Measurements from ENCODE around the gene CAMK2D. TPM values are rescaled to one million over a fixed set of nuclear protein-coding genes. Genes with fewer than 3 reads are reported as not detected.

Gene CAMK2D
- total and polyA plus RNA-seq, 2 experiments from 2014 or later, result 4.9 to 14.6 TPM

GRCh38 chr4:113733685-113734084 lies 27.9 kb downstream of the CAMK2D start (continued):
- TF ChIP-seq ZNF462 (CRISPR knock-in tag; IDR thresholded peaks at IDR 0.05), result no peak
- TF ChIP-seq ZNF331 (CRISPR knock-in tag; IDR thresholded peaks at IDR 0.05; ENCODE audit: low read depth), result no peak
- TF ChIP-seq EZH2 (IDR thresholded peaks at IDR 0.05; ENCODE audit: low read depth, unreplicated experiment), result no peak

- H3K4me1 Mint-ChIP-seq, result peaks cover 7% of the 10 kb centered on the region
- TF ChIP-seq, protein P1, sequence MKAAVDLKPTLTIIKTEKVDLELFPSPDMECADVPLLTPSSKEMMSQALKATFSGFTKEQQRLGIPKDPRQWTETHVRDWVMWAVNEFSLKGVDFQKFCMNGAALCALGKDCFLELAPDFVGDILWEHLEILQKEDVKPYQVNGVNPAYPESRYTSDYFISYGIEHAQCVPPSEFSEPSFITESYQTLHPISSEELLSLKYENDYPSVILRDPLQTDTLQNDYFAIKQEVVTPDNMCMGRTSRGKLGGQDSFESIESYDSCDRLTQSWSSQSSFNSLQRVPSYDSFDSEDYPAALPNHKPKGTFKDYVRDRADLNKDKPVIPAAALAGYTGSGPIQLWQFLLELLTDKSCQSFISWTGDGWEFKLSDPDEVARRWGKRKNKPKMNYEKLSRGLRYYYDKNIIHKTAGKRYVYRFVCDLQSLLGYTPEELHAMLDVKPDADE (IDR thresholded peaks at IDR 0.05), result no peak
- TF ChIP-seq EZH2 (IDR thresholded peaks at IDR 0.05; ENCODE audit: low read depth, unreplicated experiment) (no peak), ZNF462 (CRISPR knock-in tag; IDR thresholded peaks at IDR 0.05) (no peak), EZH2phosphoT487 (IDR thresholded peaks at IDR 0.05; ENCODE audit: unreplicated experiment) (no peak), STAT1 (IDR thresholded peaks at IDR 0.05; ENCODE audit: unreplicated experiment) (no peak)
Observed at GRCh38 chr4:113732967-113733527, 28.5 kb downstream of the CAMK2D start.

More at GRCh38 chr4:113732967-113733527, 28.5 kb downstream of the CAMK2D start:
- H3K27ac ChIP-seq (ENCODE audit: low read depth), result no peak overlapping the region
- peaks cover 3% of the 10 kb centered on the region for H3K4me1 ChIP-seq (ENCODE audit: insufficient read depth)
- DNase-seq (ENCODE audit: low spot score) (no peak), ATAC-seq (no peak)
- H3K4me3 ChIP-seq, result no peak overlapping the region
- H3K4me3 Mint-ChIP-seq, result no peak overlapping the region
- no peaks in the 10 kb centered on the region for H3K9me3 Mint-ChIP-seq
- H3K36me3 Mint-ChIP-seq (ENCODE audit: low read depth), result no peaks in the 10 kb centered on the region; the same call in 2 of the 3 replicates
- no peaks in the 10 kb centered on the region for H3K9me2 ChIP-seq (ENCODE audit: insufficient read depth)
- no peaks in the 10 kb centered on the region for H3K36me3 ChIP-seq (ENCODE audit: insufficient read depth)
- H3K79me2 ChIP-seq (replicated peaks; ENCODE audit: insufficient read depth), result no peaks in the 10 kb centered on the region
- no peak overlapping the region for H3K27ac Mint-ChIP-seq
- no peaks in the 10 kb centered on the region for H3F3A ChIP-seq (replicated peaks; ENCODE audit: low read depth)
- no peak overlapping the region for H3K4me2 ChIP-seq
- H4K20me1 ChIP-seq (replicated peaks; ENCODE audit: insufficient read depth), result no peaks in the 10 kb centered on the region
- no peaks in the 10 kb centered on the region for H3K27me3 ChIP-seq (ENCODE audit: insufficient read depth)
- H3K27me3 Mint-ChIP-seq (ENCODE audit: insufficient read depth, low read depth, poor library complexity), result no peaks in the 10 kb centered on the region
- no peak overlapping the region for H2AFZ ChIP-seq
